H1 (cell line): ENCODE results near the gene PPP1R1B. TPM values are rescaled to one million over a fixed set of nuclear protein-coding genes. Genes with fewer than 3 reads are reported as not detected.

ENCODE experiments used
- CTCF ChIA-PET: fragments of 300-600 bp; sonication (Branson Sonifier 250); formaldehyde crosslinking; loops from one replicate; lab custom pipeline; 2021; ENCODE audit not compliant: partially characterized antibody; lab: Charles Lee
- POLR2A ChIA-PET: fragments of 300-600 bp; sonication (Branson Sonifier 250); formaldehyde crosslinking; loops from one replicate; lab custom pipeline; 2021; ENCODE audit warnings: inconsistent platforms; ENCODE audit not compliant: partially characterized antibody; lab: Charles Lee
- DNase-seq, 2 experiments: peaks; one replicate each; pipeline versions ENCODE4 v3.0.0 to v3.0.0-alpha.2; 2010 to 2022; ENCODE audit warnings: low spot score in 2 of 2, low read depth in 1 of 2, mixed read lengths in 1 of 2
- FAIRE-seq: peaks from 2 replicates; lab custom pipeline; 2011; peaks lifted over from hg19 to GRCh38; lab: Jason Lieb, UNC
- H2AFZ ChIP-seq: 2 replicates; pipeline ENCODE4 v1.8.1; 2012; ENCODE audit warnings: low read length, inconsistent platforms
- H2AK5ac ChIP-seq: 2 replicates; pipeline ENCODE4 v1.6.1; 2013; ENCODE audit warnings: low read depth, low read length
- H2BK120ac ChIP-seq: replicated peaks from 2 replicates; pipeline ENCODE3; 2013; ENCODE audit warnings: low read depth, low read length, inconsistent platforms
- H2BK12ac ChIP-seq: 2 replicates; pipeline ENCODE4 v1.6.1; 2013; ENCODE audit warnings: low read depth, low read length
- H2BK15ac ChIP-seq: 2 replicates; pipeline ENCODE4 v1.6.1; 2013; ENCODE audit warnings: low read length
- H2BK20ac ChIP-seq: 2 replicates; pipeline ENCODE4 v1.6.1; 2013; ENCODE audit warnings: low read length
- H2BK5ac ChIP-seq: 2 replicates; pipeline ENCODE4 v1.6.1; 2013; ENCODE audit warnings: low read depth, low read length
- H3K14ac ChIP-seq: 2 replicates; pipeline ENCODE4 v1.6.1; 2013; ENCODE audit warnings: inconsistent platforms; ENCODE audit not compliant: insufficient read length
- H3K18ac ChIP-seq: 2 replicates; pipeline ENCODE4 v1.6.1; 2013; ENCODE audit warnings: low read length; ENCODE audit errors: extremely low read depth
- H3K23ac ChIP-seq: 2 replicates; pipeline ENCODE4 v1.6.1; 2013; ENCODE audit warnings: inconsistent platforms; ENCODE audit not compliant: insufficient read length
- H3K23me2 ChIP-seq: 2 replicates; pipeline ENCODE4 v1.6.1; 2013; ENCODE audit warnings: low read depth, low read length
- H3K27ac ChIP-seq: 2 replicates; pipeline ENCODE4 v1.6.1; 2011; ENCODE audit warnings: low read depth, low read length, inconsistent platforms
- H3K27me3 ChIP-seq, 4 experiments: replicated peaks in 1 of 4; 1 replicate in 1 of 4; 2 replicates in 3 of 4; pipeline versions ENCODE4 v1.6.1 to v1.8.1; 2011 to 2013; ENCODE audit warnings: low read length in 3 of 4, mild to moderate bottlenecking in 3 of 4, inconsistent platforms in 2 of 4, mixed read lengths in 2 of 4, moderate library complexity in 1 of 4; ENCODE audit not compliant: control insufficient read depth in 3 of 4, insufficient read depth in 3 of 4; ENCODE audit errors: extremely low read depth in 1 of 4
- H3K36me3 ChIP-seq, 4 experiments: 2 replicates each; pipeline versions ENCODE4 v1.6.1 to v1.8.1; 2011 to 2013; ENCODE audit warnings: mild to moderate bottlenecking in 4 of 4, low read length in 3 of 4, moderate library complexity in 2 of 4, control low read depth in 1 of 4, inconsistent platforms in 1 of 4; ENCODE audit not compliant: insufficient read depth in 4 of 4, control insufficient read depth in 2 of 4
- H3K4ac ChIP-seq: replicated peaks from 2 replicates; pipeline ENCODE3; 2013; ENCODE audit warnings: low read length, low read depth, mixed read lengths, inconsistent platforms; ENCODE audit not compliant: insufficient read length
- H3K4me1 ChIP-seq, 4 experiments: replicated peaks in 1 of 4; 1 replicate in 1 of 4; 2 replicates in 3 of 4; pipeline versions ENCODE4 v1.6.1 to v1.8.1; 2011 to 2013; ENCODE audit warnings: low read length in 3 of 4, inconsistent platforms in 2 of 4, mixed read lengths in 1 of 4; ENCODE audit not compliant: insufficient read depth in 4 of 4, control insufficient read depth in 3 of 4
- H3K4me2 ChIP-seq, 2 experiments: 2 replicates each; pipeline versions ENCODE4 v1.6.1 to v1.8.1; 2011 to 2013; ENCODE audit warnings: low read depth in 2 of 2, low read length in 2 of 2, control low read depth in 1 of 2, inconsistent platforms in 1 of 2, mild to moderate bottlenecking in 1 of 2; ENCODE audit not compliant: insufficient read depth in 1 of 2
- H3K4me3 ChIP-seq, 4 experiments: fragments of 200-600, 300-600 bp in 1 of 4; sonication (generic), shearing (Covaris generic), sonication (Bioruptor Twin) in 1 of 4; 2 replicates each; pipeline versions ENCODE4 v1.5.1 to v1.8.1; 2011 to 2016; ENCODE audit warnings: low read length in 4 of 4, low read depth in 3 of 4, control low read depth in 2 of 4, inconsistent platforms in 2 of 4, mild to moderate bottlenecking in 2 of 4, mixed read lengths in 1 of 4, moderate library complexity in 1 of 4; ENCODE audit not compliant: insufficient read depth in 2 of 4; ENCODE audit errors: extremely low read depth in 1 of 4
- H3K56ac ChIP-seq: replicated peaks from 2 replicates; pipeline ENCODE3; 2013; ENCODE audit warnings: low read depth, mild to moderate bottlenecking, mixed read lengths, low read length, inconsistent platforms; ENCODE audit not compliant: insufficient read length
- H3K79me1 ChIP-seq: 2 replicates; pipeline ENCODE4 v1.6.1; 2013; ENCODE audit warnings: low read depth, low read length, control low read depth
- H3K79me2 ChIP-seq, 2 experiments: 2 replicates each; pipeline versions ENCODE4 v1.6.1 to v1.8.1; 2012 to 2013; ENCODE audit warnings: low read length in 2 of 2, mild to moderate bottlenecking in 2 of 2, inconsistent platforms in 1 of 2; ENCODE audit not compliant: insufficient read depth in 2 of 2, control insufficient read depth in 1 of 2
- H3K9ac ChIP-seq, 4 experiments: replicated peaks in 1 of 4; 1 replicate in 1 of 4; 2 replicates in 3 of 4; pipeline versions ENCODE4 v1.6.1 to v1.8.1; 2011 to 2013; ENCODE audit warnings: low read depth in 3 of 4, low read length in 3 of 4, control low read depth in 2 of 4, mild to moderate bottlenecking in 2 of 4, moderate library complexity in 2 of 4, inconsistent platforms in 1 of 4; ENCODE audit errors: extremely low read depth in 1 of 4
- H3K9me3 ChIP-seq, 2 experiments: 2 replicates each; pipeline versions ENCODE4 v1.6.1 to v1.8.1; 2012 to 2013; ENCODE audit warnings: mild to moderate bottlenecking in 2 of 2, moderate library complexity in 2 of 2, control low read depth in 1 of 2, inconsistent platforms in 1 of 2, low read depth in 1 of 2, low read length in 1 of 2, mixed read lengths in 1 of 2; ENCODE audit not compliant: insufficient read depth in 2 of 2
- H4K20me1 ChIP-seq, 2 experiments: replicated peaks in 1 of 2; 2 replicates each; pipeline versions ENCODE3 to v1.8.1; 2011 to 2013; ENCODE audit warnings: inconsistent platforms in 2 of 2, low read length in 2 of 2, mild to moderate bottlenecking in 1 of 2; ENCODE audit not compliant: insufficient read depth in 2 of 2, control insufficient read depth in 1 of 2
- H4K5ac ChIP-seq: 2 replicates; pipeline ENCODE4 v1.6.1; 2013; ENCODE audit warnings: low read length, low read depth, mixed read lengths, inconsistent platforms; ENCODE audit not compliant: insufficient read length
- H4K8ac ChIP-seq: 2 replicates; pipeline ENCODE4 v1.8.0; 2013; ENCODE audit warnings: mild to moderate bottlenecking, moderate library complexity, low read length, inconsistent platforms; ENCODE audit not compliant: insufficient read depth; ENCODE audit errors: extremely low read depth
- H4K91ac ChIP-seq: replicated peaks from 2 replicates; pipeline ENCODE3; 2013; ENCODE audit warnings: low read length, mixed read lengths, inconsistent platforms; ENCODE audit not compliant: insufficient read length
- SAP30 ChIP-seq: fragments of 300-600 bp; sonication (generic); IDR thresholded peaks from 2 replicates; pipeline ENCODE4 v1.7.1; 2012; ENCODE audit warnings: low read length, moderate library complexity, mild to moderate bottlenecking, inconsistent platforms; ENCODE audit not compliant: insufficient read depth, insufficient replicate concordance
- SP1 ChIP-seq: IDR thresholded peaks from 2 replicates; pipeline ENCODE4 v1.6.1; 2011; ENCODE audit warnings: low read depth, low read length
- WGBS, 2 experiments: shearing (Covaris generic) in 1 of 2; methylation state at CpG; one replicate each; pipeline versions ENCODE4 v1.1.6 to v1.1.7; 2013 to 2015; ENCODE audit warnings: low lambda C conversion rate in 2 of 2, mixed read lengths in 2 of 2, inconsistent platforms in 1 of 2, low coverage in 1 of 2, missing lambda C conversion rate in 1 of 2; ENCODE audit not compliant: insufficient replicate concordance in 2 of 2, insufficient coverage in 1 of 2, insufficient read length in 1 of 2; ENCODE audit errors: extremely low coverage in 1 of 2, missing lambda C conversion rate in 1 of 2; 5-methylcytosine and 5-hydroxymethylcytosine counted together
- polyA plus RNA-seq, 7 experiments: library from polyadenylated mRNA; depleted of rRNA in 3 of 7; stranded (reverse) in 5 of 7; unstranded in 2 of 7; fragments of >200 nt in 5 of 7; fragments of 200-250 nt in 2 of 7; gene quantifications; 1 replicate in 5 of 7; 2 replicates in 1 of 7; 4 replicates in 1 of 7; pipeline versions ENCODE4 v1.2.1 to v1.2.3, GENCODE V29; 2011 to 2013; ENCODE audit warnings: missing spikeins in 2 of 7, mixed read lengths in 2 of 7
- total RNA-seq: library from RNA; stranded (reverse); fragmentation: NEBNext Ultra II Directional; extraction: Animal tissue kit (Norgen Biotek cat#: 25700); gene quantifications from 2 replicates; pipeline ENCODE4 v1.2.1, GENCODE V29; 2021
- TF ChIP-seq, protein P1 (sequence below), 3 experiments: IDR thresholded peaks; 1 replicate in 2 of 3; 2 replicates in 1 of 3; pipeline versions ENCODE4 v1.5.1 to v1.6.1; 2011; ENCODE audit warnings: low read length in 3 of 3, mild to moderate bottlenecking in 3 of 3, inconsistent platforms in 2 of 3, low read depth in 1 of 3, moderate library complexity in 1 of 3; ENCODE audit not compliant: insufficient read depth in 1 of 3; ENCODE audit errors: control extremely low read depth in 1 of 3

The PPP1R1B gene
- total and polyA plus RNA-seq, 2 of the 8 experiments (the other 6 are each of a cell fraction or from before 2014, with no cell fraction given): 10.7 to 22.3 TPM

DNA sequence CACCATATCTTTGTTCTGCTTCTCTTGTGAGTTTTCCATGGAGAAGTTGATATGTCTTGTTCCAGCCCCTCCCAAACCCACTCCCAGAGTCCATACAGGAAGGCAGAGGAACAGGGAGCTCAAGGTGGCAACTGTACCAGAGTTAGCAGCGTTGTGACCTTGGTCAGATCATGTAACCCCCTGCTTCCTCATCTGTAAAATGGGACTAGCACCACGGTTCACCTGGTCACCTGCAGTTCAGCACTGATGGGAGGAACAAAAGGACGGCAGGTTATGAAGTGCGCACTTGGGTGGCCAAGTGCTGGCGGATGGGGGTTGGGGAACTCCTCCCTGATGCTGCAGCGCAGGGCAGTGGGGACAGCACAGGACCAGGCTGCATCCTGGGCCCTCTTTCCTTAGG lies 11.3 kb upstream of the PPP1R1B start:
- peaks cover 27 to 78% (median 55%) of the 10 kb centered on the region in 4 experiments for H3K27me3 ChIP-seq
- WGBS, 2 experiments: 89% methylated on average over 6 of the region's 6 CpGs; no CpG with 5 or more reads in 1 of the 2 experiments
- no peak overlapping the region for H3K4me3 ChIP-seq
- peaks cover 10% of the 10 kb centered on the region; the same call in 1 of the 2 replicates for H3K23me2 ChIP-seq
- DNase-seq (no peak), FAIRE-seq (no peak)
- H3K9me3 ChIP-seq: no peaks in the 10 kb centered on the region
- H4K5ac ChIP-seq: no peak overlapping the region
- no peak overlapping the region for H2BK15ac ChIP-seq
- no peak overlapping the region for H3K14ac ChIP-seq
- no peaks in the 10 kb centered on the region for H4K20me1 ChIP-seq
- H3K27ac ChIP-seq: no peak overlapping the region
- H3K4ac ChIP-seq: no peak overlapping the region
- H2AFZ ChIP-seq: no peak overlapping the region
- POLR2A ChIA-PET: interaction anchor here (1.6 to 1.8 kb wide), 2 partner anchors 10 to 13 kb away, joined by 3 to 4 read pairs; no protein-coding TSS in a partner anchor
- H3K4me1 ChIP-seq: peaks cover 0 to 7% (median 4%) of the 10 kb centered on the region in 4 experiments; a peak in 5 of 7 replicates
- no peak overlapping the region for H3K9ac ChIP-seq
- H3K79me1 ChIP-seq: no peaks in the 10 kb centered on the region
- H3K4me2 ChIP-seq: no peak overlapping the region
- H4K8ac ChIP-seq: no peak overlapping the region
- H3K36me3 ChIP-seq: no peaks in the 10 kb centered on the region
- no peak overlapping the region for H2BK20ac ChIP-seq
- no peak overlapping the region for H3K56ac ChIP-seq
- 0 out of 2 replicates have a peak overlapping the region, but pooled peaks have one; percentile 30 for H2BK12ac ChIP-seq
- H3K23ac ChIP-seq: no peak overlapping the region
- CTCF ChIA-PET: interaction anchor here (0.7 to 49.2 kb wide), 7 partner anchors 9 to 70 kb away, joined by 3 to 1885 read pairs (median 4); partner anchors contain the start of genes ERBB2, PGAP3, PNMT and PPP1R1B
- H2BK5ac ChIP-seq: no peak overlapping the region
- H3K18ac ChIP-seq: 0 out of 2 replicates have a peak overlapping the region, but pooled peaks have one; percentile 4
- no peaks in the 10 kb centered on the region for H3K79me2 ChIP-seq
- H4K91ac ChIP-seq: no peak overlapping the region
- no peak overlapping the region for H2AK5ac ChIP-seq
- TF ChIP-seq, protein P1, sequence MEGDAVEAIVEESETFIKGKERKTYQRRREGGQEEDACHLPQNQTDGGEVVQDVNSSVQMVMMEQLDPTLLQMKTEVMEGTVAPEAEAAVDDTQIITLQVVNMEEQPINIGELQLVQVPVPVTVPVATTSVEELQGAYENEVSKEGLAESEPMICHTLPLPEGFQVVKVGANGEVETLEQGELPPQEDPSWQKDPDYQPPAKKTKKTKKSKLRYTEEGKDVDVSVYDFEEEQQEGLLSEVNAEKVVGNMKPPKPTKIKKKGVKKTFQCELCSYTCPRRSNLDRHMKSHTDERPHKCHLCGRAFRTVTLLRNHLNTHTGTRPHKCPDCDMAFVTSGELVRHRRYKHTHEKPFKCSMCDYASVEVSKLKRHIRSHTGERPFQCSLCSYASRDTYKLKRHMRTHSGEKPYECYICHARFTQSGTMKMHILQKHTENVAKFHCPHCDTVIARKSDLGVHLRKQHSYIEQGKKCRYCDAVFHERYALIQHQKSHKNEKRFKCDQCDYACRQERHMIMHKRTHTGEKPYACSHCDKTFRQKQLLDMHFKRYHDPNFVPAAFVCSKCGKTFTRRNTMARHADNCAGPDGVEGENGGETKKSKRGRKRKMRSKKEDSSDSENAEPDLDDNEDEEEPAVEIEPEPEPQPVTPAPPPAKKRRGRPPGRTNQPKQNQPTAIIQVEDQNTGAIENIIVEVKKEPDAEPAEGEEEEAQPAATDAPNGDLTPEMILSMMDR (IDR thresholded peaks at IDR 0.05; ENCODE audit: control extremely low read depth in 1 of 3, insufficient read depth in 1 of 3, low read depth in 1 of 3, low read length in 3 of 3): no peak
- TF ChIP-seq SP1 (no peak), SAP30 (no peak)
- no peak overlapping the region for H2BK120ac ChIP-seq
